HuH-7.5 (cell line): ENCODE results near the gene KLHL29.

ENCODE experiments used
- DNase-seq: peaks from one replicate; pipeline ENCODE4 v3.0.0; 2011; ENCODE audit warnings: low spot score

KLHL29 gene

GRCh38 chr2:23695890-23696751 lies 311.1 kb downstream of the KLHL29 start:
- DNase-seq, result no peak

- no peak for DNase-seq
Observed at GRCh38 chr2:23696752-23697045, 311.7 kb downstream of the KLHL29 start.

- DNase-seq, result no peak
Observed at GRCh38 chr2:23697256-23698075, 312.5 kb downstream of the KLHL29 start.

GRCh38 chr2:23698116-23698693 lies 313.2 kb downstream of the KLHL29 start:
- DNase-seq, result no peak

- DNase-seq, result no peak
Observed at GRCh38 chr2:23698721-23699579, 314.0 kb downstream of the KLHL29 start.

GRCh38 chr2:23699580-23699925 lies 314.6 kb downstream of the KLHL29 start:
- no peak for DNase-seq

GRCh38 chr2:23700627-23701026 lies 315.6 kb downstream of the KLHL29 start:
- DNase-seq, result no peak

GRCh38 chr2:23703037-23703582 lies 318.1 kb downstream of the KLHL29 start:
- DNase-seq, result no peak

- DNase-seq, result no peak
Observed at GRCh38 chr2:23703583-23704385, 318.8 kb downstream of the KLHL29 start.

- no peak for DNase-seq
Observed at GRCh38 chr2:23705771-23706612, 321.0 kb downstream of the KLHL29 start.

- no peak for DNase-seq
Observed at GRCh38 chr2:23706613-23707078, 321.7 kb downstream of the KLHL29 start.

- no peak for DNase-seq
Observed at GRCh38 chr2:23707096-23707495, 322.1 kb downstream of the KLHL29 start.

GRCh38 chr2:23708771-23709170 lies 323.8 kb downstream of the KLHL29 start:
- DNase-seq, result no peak

GRCh38 chr2:23709311-23709710 lies 324.3 kb downstream of the KLHL29 start:
- no peak for DNase-seq

- DNase-seq, result no peak
Observed at GRCh38 chr2:23711979-23712755, 327.2 kb downstream of the KLHL29 start.

- DNase-seq, result no peak
Observed at GRCh38 chr2:23712756-23713151, 327.8 kb downstream of the KLHL29 start.

GRCh38 chr2:23713351-23713750 lies 328.4 kb downstream of the KLHL29 start:
- DNase-seq, result no peak

- DNase-seq, result no peak
Observed at GRCh38 chr2:23718931-23719700, 334.1 kb downstream of the KLHL29 start.
